Measurements from ENCODE around the gene SLC6A1. TPM values are rescaled to one million over a fixed set of nuclear protein-coding genes. Genes with fewer than 3 reads are reported as not detected.

Gene SLC6A1
- total and polyA plus RNA-seq, 11 donors = 0.40 to 3.1 (median 1.2) TPM

GRCh38 chr3:11034309-11034985 lies 41.9 kb downstream of the SLC6A1 start:
- Histone ChIP-seq H3K4me1 (no peaks in the 10 kb centered on the region), H3K4me3 (no peak overlapping the region), H3K27me3 (peaks cover 0 to 45% (median 0%) of the 10 kb centered on the region in 9 donors), H3K36me3 (peaks cover 0 to 8% (median 0%) of the 10 kb centered on the region in 9 donors), H3K27ac (no peak overlapping the region), H3K9me3 (no peaks in the 10 kb centered on the region)
- ATAC-seq (no peak), DNase-seq (no peak)
- 59 to 74% (median 61%) methylated on average over 4 to 5 of the region's 5 CpGs for WGBS, 4 donors
- TF ChIP-seq, protein P1, sequence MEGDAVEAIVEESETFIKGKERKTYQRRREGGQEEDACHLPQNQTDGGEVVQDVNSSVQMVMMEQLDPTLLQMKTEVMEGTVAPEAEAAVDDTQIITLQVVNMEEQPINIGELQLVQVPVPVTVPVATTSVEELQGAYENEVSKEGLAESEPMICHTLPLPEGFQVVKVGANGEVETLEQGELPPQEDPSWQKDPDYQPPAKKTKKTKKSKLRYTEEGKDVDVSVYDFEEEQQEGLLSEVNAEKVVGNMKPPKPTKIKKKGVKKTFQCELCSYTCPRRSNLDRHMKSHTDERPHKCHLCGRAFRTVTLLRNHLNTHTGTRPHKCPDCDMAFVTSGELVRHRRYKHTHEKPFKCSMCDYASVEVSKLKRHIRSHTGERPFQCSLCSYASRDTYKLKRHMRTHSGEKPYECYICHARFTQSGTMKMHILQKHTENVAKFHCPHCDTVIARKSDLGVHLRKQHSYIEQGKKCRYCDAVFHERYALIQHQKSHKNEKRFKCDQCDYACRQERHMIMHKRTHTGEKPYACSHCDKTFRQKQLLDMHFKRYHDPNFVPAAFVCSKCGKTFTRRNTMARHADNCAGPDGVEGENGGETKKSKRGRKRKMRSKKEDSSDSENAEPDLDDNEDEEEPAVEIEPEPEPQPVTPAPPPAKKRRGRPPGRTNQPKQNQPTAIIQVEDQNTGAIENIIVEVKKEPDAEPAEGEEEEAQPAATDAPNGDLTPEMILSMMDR (IDR thresholded peaks at IDR 0.05) = no peak
- no peak for TF ChIP-seq POLR2A (IDR thresholded peaks at IDR 0.05)
- intact Hi-C loops (cut with DNase I) = no loop called here

DNA sequence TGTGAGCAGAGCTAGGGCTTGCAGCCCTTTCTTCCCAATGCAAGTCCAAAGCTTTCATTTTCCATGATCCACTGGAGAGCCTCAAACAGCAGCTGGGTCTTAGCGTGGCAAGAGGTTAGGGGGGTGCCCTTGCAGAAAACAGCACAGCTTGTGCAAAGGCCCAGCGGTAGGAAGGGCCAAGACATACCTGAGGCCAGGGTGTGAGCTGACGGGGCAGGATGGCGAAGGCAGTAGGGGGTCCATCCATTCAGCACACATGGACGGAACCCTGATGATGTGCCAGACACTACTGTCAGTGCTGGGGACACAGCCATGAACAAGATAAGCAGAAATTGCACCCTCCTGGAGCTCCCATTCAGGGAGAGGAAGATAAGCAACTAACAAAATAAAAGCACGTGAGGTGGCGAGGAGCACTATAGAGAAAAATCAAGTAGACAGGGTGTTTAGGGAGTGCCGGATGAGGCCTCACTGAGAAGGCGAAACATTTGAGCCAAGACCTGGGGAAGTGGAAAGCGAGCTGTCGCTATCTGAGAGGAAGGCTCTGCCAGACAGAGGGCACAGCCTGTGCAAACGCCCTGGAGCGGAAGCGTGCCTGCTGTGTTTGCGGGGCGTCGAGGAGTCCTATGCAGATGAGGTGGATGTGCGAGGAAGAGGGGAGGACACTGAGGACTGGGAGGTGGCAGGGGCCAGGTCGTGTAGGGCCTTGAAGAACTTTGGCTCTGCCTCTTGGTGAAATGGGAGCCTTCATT lies 43.4 kb downstream of the SLC6A1 start:
- ATAC-seq = no peak
- Histone ChIP-seq H3K36me3 (peaks cover 0 to 8% (median 0%) of the 10 kb centered on the region in 9 donors), H3K27me3 (peaks cover 0 to 57% (median 8%) of the 10 kb centered on the region in 9 donors), H3K4me3 (no peak overlapping the region), H3K9me3 (no peaks in the 10 kb centered on the region), H3K27ac (no peak overlapping the region), H3K4me1 (no peaks in the 10 kb centered on the region)
- no peak for DNase-seq
- intact Hi-C loops (cut with DNase I) = no loop called here
- 77 to 83% (median 82%) methylated on average over 19 of the region's 19 CpGs for WGBS, 4 donors
- TF ChIP-seq, protein P1 (IDR thresholded peaks at IDR 0.05) = no peak
- TF ChIP-seq POLR2A (IDR thresholded peaks at IDR 0.05) = no peak

DNA sequence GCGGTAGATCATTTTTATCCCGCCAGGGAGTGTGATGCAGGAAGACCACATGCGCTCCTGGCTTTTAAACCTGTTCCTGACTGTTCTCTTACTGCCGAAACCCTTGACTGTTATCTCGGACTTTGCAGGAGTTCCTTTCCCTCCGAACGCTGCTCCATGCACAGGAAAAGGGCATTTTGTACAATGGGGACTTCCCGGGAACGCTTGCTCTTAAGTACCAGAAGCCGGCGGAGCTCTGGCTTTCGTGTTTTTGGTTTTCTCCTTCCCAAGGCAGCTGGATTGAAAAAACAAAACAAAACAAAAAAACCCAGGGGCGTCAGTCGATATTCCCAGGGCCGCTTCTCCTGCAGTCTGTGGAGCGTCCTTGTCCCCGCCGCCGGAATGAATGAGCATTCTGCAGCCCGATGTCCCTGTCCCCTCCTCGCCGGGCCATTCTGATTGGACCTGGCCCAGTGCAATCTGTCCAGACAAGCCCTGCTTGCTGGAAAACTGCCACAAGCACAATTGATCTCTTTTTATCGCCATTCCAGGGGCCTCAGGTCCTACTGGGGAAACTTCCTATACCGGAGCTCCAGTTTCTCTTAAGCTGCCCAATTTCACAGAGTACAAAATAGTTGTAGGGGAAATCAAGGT lies 44.8 kb downstream of the SLC6A1 start:
- TF ChIP-seq, protein P1 (IDR thresholded peaks at IDR 0.05) = no peak
- ATAC-seq = no peak

GRCh38 chr3:11037976-11038375 lies 45.4 kb downstream of the SLC6A1 start:
- Histone ChIP-seq H3K27ac (no peak overlapping the region), H3K36me3 (peaks cover 0 to 4% (median 0%) of the 10 kb centered on the region in 9 donors), H3K27me3 (peaks cover 0 to 59% (median 8%) of the 10 kb centered on the region in 9 donors), H3K4me1 (no peaks in the 10 kb centered on the region), H3K4me3 (no peak overlapping the region), H3K9me3 (no peaks in the 10 kb centered on the region)
- ATAC-seq (no peak), DNase-seq (no peak)
- intact Hi-C loops (cut with DNase I) = no loop called here
- TF ChIP-seq, protein P1 (IDR thresholded peaks at IDR 0.05) = no peak
- TF ChIP-seq POLR2A (IDR thresholded peaks at IDR 0.05) = no peak
- 86 to 91% (median 89%) methylated on average over 11 of the region's 11 CpGs for WGBS, 4 donors

More for the DNA sequence above, 44.8 kb downstream of the SLC6A1 start:
- Histone ChIP-seq H3K4me1 (no peaks in the 10 kb centered on the region), H3K36me3 (peaks cover 0 to 4% (median 0%) of the 10 kb centered on the region in 9 donors), H3K4me3 (peak overlapping the region in 2 of 12 donors; percentile 5 to 12), H3K9me3 (no peaks in the 10 kb centered on the region), H3K27me3 (peaks cover 0 to 59% (median 8%) of the 10 kb centered on the region in 9 donors), H3K27ac (no peak overlapping the region)
- intact Hi-C loops (cut with DNase I) = no loop called here
- 54 to 76% (median 64%) methylated on average over 24 of the region's 24 CpGs for WGBS, 4 donors
- DNase-seq = no peak

Measured in heart left ventricle (tissue), 16 donors.